HG03439 (cell line): ENCODE data around the gene ADD3.

Source experiments
- ATAC-seq: cut with Tn5 transposase; IDR thresholded peaks from one replicate; pipeline ENCODE4 v1.9.1; 2021; ENCODE audit warnings: mild to moderate bottlenecking, moderate library complexity; ENCODE audit not compliant: unreplicated experiment

The ADD3 gene

DNA sequence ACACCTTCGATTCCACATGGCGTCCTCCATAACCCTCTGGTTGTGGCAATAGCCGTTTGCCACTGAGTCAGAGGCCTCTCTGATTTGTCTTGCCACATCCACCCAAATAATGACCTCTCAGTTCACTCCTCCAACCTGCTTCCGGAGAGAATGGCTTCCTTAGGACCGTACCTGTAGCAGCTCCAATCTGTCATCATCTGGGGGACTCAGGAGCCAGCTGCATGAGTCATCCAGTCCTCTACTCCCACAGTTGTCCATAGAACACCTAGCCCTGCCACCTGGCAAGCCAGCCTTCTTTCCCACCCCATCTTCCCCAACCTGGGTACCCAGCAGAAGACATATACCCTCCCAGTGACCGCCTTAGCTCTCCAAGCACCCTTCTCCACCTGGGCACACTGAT is 135.2 kb downstream of the ADD3 start:
- ATAC-seq: no peak

DNA sequence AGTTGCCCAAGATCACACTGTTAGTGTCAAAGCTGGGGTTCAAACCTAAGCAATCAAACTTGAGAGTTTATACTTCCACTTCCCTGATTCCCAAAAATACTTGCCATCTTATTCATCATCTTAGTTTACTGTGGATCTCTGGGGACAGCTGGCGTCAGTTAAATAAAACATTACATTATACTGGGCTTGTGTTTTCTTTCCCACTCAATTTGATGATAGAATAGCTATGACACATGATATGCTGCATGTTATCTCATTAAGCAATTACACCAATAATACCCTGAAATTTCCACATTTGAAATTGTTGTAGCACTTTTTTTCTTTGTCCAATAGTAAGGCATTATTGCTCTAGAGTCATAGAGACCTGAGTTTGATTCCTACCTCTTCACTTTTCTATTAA is 136.7 kb downstream of the ADD3 start:
- no peak for ATAC-seq

DNA sequence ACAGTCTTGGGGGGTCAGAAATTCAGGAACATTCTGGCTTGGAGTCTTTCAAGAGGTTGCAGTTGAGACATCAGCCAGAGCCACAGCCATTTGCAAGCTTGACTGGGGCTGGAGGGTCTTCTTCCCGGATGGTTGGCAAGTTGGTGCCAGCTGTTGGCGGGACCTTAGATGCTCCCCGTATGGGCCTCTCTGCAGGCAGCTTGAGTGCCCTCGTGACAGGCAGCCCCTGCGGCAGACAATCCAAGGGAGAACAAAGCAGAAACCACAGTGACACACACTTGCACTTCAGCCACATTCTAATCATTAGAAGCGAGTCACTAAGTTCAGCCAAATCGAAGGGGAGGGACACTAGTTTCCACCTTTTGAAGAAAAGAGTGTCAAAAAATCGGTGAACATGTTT is 140.2 kb downstream of the ADD3 start:
- no peak for ATAC-seq

DNA sequence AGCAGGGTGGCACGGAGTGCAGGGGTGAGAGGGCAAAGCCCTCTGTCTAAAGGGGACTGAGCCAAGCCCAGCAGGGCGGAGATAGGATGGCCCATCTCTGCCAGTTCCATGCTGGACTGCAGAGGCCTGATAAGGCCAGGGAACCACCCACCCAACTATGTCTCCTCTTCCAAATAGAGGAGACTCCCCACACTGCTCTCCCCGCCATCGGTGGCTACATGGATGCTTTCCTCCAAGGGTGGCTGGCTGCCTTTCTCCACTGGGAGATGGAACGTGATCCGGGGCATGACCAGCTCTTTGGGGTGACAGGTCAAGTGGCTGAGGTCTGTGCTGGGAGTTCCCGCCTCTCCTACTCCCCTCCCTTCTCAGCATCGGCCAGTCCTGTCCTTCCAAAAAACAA is 141.5 kb downstream of the ADD3 start:
- no peak for ATAC-seq

DNA sequence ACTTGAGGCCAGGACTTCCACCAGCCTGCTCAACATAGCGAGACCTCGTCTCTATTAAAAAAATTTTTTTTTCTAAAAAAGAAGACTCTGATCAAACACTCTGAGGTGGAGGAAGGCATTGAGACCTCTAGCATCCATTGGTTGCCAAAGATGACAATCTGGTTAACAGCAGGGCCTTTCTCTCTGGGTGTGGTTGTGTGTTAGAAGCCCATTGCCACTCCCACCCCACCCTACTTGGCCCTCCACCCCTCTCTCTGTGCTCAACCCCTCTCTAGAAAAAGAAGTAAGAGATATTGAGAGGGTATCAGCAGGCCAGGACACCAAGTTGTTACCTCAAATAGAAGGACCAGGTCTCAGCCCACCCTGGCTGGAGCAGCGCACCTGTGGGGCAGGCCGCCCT is 142.3 kb downstream of the ADD3 start:
- no peak for ATAC-seq

DNA sequence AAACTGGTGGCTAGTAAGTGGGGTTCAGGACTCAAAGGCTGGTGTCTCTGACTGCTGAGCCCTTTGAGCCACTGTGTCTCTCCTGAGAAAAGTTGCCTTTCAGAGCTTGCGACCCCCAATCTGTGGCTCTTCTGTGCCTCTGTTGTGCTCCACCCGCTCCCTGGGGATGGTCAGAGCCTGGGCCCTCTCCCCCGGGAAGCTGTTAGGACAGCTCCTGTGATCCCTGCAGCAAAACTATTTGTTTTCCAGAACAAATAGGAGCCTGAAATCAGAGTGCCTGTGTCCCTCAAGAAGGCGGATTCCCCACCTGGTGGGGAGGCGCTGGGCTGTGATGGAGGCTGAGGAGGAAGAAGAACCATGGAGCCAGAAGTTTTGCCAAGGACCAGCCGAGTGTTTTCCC is 143.2 kb downstream of the ADD3 start:
- ATAC-seq: no peak

DNA sequence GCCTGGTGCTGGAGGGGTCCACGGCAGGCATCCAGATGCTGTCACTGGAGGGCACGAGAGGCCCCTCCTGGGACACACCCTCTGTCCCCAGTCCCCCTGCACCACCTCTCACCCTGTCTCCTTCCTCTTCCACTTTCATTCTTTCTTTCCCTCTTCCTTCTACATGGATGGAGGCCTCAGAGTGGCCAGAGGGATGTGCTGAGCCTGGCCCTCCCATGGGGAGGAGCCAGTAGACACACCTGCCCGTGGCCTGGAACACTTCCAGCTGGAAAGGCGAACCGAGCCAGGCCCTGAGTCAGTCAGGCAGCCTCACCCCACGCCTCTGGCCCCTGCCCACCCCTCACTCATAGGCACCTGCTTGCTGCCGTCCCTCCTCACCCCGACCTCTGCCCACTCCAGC is 143.7 kb downstream of the ADD3 start:
- no peak for ATAC-seq

DNA sequence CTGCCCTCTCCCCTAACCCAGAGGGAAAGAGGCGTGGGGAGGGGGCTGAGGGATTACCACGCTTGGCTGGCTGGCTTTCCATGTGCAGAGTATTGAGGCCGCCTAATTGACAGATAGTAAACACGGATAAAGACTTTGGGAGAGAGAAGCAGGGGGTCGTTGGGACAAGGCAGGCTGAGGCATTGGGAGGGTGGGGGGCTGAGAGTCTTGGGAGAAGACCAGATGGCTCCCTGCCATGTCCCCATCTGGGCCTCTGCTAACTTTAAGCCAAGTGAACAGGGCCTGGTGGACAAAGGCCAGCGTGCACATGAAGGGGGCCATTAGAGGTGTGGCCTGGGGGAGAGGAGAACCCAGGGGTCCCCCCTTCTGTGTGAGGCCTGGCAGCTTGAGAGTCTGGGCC is 144.2 kb downstream of the ADD3 start:
- no peak for ATAC-seq

DNA sequence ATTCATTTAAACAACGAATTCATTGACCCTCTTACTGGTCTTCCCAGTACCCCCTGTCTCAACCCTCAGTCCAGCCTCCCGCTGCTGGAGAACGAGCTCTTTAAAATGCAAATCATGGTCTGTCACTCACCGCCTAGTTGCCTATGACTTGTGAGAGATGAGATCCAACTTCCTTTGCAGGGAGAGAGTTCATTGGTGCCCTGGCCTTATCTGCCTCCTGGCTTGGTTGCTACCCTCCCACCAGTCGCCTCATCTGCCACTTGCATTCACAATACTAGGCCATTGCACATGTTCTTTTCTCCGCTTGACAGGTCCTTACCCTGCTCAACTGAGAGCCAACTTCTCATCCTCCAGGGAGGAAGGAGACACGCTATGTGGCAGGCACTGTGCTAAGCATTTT is 145.6 kb downstream of the ADD3 start:
- no peak for ATAC-seq

DNA sequence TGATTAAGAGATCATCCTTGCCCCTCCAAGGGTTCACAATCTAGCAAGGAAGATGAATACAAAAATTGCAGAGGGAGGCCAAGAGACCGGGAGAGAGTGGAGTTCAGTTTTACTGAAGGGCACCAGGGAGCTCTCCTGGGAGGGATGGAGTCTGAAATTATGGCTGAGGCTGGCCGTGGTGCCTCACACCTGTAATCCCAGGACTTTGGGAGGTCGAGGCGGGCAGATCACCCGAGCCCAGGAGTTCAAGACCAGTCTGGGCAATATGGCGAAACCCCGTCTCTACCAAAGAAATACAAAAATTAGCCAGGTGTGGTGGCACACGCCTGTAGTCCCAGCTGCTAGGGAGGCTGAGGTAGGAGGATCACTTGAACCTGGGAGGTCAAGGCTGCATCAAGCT is 148.3 kb downstream of the ADD3 start:
- ATAC-seq: no peak

DNA sequence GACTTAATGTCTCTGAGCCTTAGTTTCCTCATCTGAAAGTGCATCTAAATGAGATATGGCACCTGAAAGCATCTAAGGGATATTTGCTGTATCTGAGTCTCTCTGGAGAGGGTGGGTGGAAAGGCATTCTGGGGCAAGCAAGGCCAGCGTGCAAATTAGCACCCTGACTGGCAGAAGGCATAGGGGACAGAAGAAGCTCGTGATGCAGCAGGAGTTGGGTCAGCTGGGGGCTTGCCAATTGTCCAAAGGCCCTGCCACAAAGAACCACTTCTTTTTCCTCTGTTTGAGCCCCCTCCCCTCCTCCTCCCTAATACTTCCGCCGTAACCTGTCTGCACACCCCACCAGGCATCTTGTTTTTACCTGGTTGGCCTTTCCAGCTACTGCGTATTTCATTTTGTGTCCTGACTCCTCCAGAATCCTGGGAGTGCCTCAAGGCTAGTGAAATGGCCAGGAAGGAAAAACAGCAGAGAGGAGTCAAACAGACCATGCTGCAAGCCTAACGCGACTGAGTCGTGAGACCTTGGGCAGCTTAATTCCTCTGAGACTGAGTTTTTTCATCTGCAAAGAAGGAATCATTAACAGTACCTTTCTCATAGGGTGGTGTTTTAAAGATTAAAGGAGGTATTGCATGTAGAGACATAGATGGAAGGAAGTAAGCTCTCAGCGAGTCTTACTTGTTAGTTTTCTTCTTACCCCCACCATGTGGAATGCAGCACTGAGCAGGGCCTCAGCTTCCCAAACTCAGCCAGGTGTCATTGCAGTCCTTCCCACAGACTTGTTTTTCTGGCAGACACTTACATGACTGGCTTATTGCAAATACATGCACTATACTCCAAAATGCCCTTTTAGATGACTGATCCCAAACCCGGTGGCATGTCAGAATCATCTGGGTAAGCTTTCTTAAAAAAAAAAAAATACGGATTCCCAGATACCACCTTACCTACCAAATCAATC is 150.5 kb downstream of the ADD3 start:
- no peak for ATAC-seq

DNA sequence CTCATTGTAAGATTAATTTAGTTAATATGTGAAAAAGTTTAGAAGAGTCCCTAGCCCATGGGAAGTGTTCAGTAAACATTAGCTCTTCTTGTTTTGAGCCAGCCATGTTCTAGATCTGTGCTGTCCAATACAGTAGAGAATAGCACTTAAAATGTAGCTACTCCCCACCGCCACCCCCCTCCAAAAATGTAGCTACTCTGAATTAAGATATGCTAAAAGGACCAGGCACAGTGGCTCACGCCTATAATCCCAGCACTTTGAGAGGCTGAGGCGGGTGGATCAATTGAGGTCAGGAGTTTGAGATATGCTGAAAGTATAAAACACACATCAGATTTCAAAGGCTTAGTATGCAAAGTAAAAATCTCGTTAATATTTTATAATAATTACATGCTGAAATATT is 152.3 kb downstream of the ADD3 start:
- no peak for ATAC-seq

DNA sequence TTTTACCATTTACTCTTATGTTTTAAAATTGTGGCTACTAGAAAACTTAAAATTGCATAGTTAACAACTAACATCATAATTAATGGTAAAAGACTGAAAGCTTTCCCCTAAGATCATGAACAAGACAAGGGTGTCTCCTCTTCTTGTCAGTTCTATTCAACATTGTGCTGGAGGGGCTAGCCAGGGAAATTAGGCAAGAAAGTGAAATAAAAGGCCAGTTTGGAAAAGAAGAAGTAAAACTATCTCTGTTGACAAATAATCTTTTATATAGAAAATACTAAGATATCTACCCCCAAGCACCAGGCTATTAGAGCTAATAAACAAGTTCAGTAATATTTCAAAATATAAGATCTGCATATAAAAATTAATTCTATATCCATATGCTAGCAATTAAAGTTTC is 152.7 kb downstream of the ADD3 start:
- no peak for ATAC-seq

DNA sequence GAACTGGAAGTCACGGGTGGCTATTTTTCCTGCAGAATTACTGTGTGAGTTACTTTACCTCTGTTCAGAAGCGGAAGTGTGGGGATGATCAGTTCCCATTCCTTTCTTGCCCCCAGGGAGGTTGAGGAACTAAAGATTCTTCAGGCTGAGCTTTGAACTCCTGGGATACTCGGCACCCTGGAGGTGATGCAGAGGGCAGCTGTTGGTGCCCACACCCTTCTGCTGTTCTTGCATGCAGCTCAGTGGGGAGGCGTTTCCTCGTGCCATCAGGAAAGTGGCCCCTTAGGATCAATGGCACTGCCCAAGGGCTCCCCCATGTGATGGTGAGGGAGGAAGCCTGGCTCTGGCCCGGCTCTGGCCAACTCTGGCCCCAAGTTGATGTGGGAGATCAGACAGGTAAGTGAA is 155.0 kb downstream of the ADD3 start:
- ATAC-seq: no peak

DNA sequence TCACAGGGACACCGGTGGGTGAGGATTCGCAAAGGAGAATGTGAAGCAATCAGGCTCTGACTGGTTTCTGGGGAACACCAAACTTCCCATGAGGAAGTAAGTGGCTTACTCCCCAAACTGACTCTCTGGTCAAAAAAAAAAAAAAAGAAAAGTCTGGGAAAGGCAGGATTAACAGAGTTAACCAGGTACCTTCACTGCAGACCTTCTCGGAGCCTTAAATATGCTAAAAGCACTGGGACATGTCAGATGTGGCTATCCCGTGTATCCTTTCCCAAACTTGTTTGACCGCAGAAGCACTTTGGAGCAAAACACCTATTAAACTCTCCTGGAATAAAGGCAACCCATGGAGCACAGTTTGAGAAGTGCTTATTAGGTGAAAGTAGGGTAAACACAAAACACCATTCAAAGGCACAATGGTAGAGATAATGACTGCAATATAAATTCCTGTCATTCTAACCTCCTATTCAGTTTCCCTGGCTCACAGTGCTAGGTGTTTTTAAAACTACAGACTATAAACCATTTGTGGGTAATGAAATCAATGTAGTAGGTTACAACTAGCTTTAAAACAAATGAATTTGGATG is 155.5 kb downstream of the ADD3 start:
- ATAC-seq: no peak

DNA sequence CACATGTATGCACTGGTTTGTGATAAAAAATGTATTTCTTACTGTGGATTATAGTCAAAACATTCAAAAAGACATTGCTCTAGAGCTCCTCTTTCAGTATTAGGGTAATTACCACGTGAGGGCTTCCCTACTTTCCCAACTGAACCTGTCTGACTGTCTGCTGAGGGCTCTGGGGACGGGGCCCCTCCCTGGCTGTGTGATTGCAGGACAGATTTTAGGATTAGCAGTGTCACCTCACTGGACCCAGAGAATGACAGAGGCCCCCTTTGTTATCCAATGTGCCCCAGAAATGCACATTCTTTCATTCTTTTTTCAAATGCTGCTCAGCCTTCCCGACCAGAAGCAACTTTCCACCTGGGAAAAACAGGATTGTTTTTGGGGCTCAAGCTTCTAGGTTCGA is 156.1 kb downstream of the ADD3 start:
- ATAC-seq: no peak

DNA sequence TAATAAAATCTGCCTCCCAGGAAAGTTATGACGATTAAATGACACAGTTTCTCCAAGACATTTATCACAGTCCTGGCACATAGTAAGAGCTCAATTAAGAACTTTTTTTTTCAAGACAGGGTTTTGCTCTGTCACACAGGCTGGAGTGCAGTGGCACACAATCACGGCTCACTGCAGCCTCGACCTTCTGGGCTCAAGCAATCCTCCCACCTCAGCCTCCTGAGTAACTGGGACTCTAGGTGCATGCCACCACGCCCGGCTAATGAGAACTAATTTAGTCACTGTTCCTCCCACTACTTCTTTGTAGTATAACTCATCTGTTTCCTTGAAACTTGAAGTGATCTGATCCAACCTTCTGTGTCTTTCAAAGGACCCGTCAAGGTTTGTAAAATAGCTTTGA is 157.5 kb downstream of the ADD3 start:
- no peak for ATAC-seq

DNA sequence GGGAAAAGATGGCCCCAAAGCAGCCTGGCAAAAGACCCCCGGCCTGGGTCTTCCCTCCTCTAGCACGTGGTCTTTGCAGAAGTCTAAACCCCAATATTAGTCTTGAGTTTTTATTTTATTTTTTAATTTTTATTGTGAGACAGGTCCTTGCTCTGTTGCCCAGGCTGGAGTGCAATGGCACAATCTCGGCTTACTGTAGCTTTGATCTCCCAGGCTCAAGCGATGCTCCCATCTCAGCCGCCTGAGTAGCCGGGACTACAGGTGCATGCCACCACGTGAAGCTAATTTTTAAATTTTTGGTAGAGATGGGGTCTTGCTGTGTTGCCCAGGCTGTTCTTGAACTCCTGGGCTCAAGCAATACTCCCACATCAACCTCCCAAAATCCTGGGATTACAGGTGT is 159.4 kb downstream of the ADD3 start:
- ATAC-seq: no peak

DNA sequence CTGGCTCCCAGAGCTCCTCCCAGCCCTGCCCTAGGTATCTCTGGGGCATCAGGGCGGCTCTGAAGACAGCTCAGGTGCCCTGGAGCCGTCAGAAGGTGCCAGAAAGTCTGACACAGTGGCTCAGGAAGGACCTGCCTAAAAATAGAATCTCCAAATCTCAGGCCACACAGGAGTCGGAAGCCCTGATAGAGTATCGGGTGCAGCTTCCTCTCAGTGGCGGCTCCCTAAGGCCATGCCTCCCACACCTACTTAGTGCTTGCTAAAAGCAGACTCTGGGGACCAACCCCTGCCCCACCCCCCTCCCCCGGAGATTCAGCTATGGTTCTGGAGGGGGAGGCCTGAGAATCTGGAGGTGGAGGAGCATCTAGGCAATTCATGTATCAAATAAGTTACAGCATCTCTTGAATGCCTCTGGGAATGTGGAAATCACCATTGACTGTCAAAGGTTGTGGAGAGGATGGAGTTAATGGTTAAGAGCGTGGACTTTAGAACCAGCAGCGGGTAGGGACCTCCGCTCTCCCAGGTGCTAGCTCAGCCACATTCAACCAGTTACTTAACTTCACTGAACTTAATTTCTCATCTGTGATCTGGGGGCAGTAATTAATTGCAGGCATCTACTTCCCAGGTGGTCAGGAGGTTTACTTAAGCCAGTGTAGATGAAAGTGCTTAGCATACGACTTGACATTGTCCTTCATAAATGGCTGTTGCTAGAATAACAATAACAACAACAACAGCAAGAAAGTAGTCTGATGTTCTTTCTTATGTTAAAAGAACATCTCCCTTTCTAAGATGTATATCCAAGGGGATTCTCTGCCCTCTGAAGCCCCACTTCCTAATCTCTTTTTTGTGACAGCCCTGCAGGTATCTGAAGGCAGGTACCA is 161.1 kb downstream of the ADD3 start:
- no peak for ATAC-seq

DNA sequence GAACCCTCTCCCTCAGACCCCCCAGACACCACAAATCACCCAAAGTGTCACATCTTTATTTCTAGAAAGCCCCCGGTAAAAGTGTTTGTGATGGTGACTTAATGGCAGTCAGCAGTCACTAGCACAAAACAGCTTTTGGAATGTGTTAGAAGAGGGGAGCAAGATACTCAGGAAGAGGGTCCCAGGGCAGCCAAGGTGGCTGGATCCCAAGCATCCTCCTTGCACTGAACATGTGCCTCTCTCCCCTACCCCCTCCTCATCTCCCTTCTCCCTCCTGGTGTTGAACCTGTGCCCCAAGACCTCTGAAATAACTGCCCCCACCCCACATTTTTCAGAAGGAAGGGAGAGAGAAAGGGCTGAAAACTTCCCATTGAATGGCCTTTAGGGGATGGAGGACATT is 161.8 kb downstream of the ADD3 start:
- ATAC-seq: no peak

DNA sequence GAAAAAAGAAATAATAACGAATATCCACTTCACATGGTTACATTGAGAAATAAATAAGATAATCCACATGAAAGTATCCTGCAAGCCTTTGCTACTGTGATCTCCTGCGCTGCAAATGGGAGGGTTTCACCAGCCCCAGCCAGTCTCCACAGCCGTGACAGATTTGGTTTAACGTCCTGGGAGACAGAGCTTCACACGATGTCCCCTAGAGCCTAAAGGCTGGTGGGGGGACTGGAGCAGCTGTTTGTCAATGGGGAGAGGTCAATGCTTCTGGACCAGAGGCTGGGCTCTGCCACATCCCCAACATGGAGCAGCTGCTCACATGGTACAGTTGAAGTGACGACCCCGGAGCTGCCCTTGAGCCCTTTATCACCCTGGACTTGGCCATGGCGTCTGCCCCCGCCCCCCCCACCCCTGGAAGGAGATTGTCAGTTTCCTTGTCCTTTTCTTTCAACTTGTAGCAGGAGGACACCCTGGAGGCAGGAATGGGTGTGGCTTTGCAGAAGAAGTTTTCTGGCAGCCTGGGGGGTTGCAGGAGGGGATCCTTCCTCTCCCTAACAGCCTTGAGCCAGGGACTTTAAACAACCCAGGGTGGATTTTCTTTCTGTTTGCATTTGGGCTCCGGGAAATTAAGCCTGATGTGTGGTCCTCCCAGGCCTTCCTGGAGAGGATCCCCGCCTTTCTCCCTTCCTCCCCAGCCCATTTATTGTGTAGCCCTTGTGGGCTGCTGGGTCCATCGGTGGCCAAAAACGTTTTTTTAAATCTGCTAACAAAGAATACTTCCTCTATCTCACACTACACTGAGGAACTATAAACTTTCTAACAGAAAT is 162.6 kb downstream of the ADD3 start:
- ATAC-seq: no peak
